Activated naive CD8-positive, alpha-beta T cell treated with anti-CD3 and anti-CD28 coated beads, Interleukin-2, amount 50 U/mL, for 24 hours (primary cell): ENCODE measurements around the gene KCNK18.
A peak's percentile ranks its signal among the peaks of the same experiment; 100 is the strongest.
"Not testable (repeated sequence)": the region's sequence is repeated elsewhere in the genome, so short reads cannot be mapped to it uniquely, and the experiment has no call there.

Experiments
- ATAC-seq: fragments of 150-1000 bp; cut with Tn5 transposase; one replicate; pipeline ENCODE4 v1.10.0; 2021
- DNase-seq: peaks from one replicate; pipeline ENCODE4 v3.0.0; 2021
- H3K27ac Mint-ChIP-seq: one replicate; pipeline ENCODE4 v1.8.0; 2021; ENCODE audit warnings: mild to moderate bottlenecking, mixed read lengths
- H3K27me3 Mint-ChIP-seq: one replicate; pipeline ENCODE4 v1.8.0; 2021; ENCODE audit warnings: mixed read lengths
- H3K36me3 Mint-ChIP-seq: one replicate; pipeline ENCODE4 v1.8.0; 2021; ENCODE audit warnings: low read depth, mixed read lengths
- H3K4me1 Mint-ChIP-seq: one replicate; pipeline ENCODE4 v1.8.0; 2021; ENCODE audit warnings: mixed read lengths
- H3K4me3 Mint-ChIP-seq: one replicate; pipeline ENCODE4 v1.8.0; 2021; ENCODE audit warnings: mild to moderate bottlenecking, moderate library complexity, mixed read lengths
- H3K9me3 Mint-ChIP-seq: one replicate; pipeline ENCODE4 v1.8.0; 2021; ENCODE audit warnings: mixed read lengths

The KCNK18 gene

GRCh38 chr10:117166418-117167345 is 30.6 kb upstream of the KCNK18 start:
- H3K4me1 Mint-ChIP-seq = peaks cover 33% of the 10 kb centered on the region
- DNase-seq (no peak), ATAC-seq (no peak)
- H3K4me3 Mint-ChIP-seq = no peak overlapping the region
- H3K27ac Mint-ChIP-seq = no peak overlapping the region
- no peaks in the 10 kb centered on the region for H3K9me3 Mint-ChIP-seq
- H3K27me3 Mint-ChIP-seq = peaks cover 84% of the 10 kb centered on the region
- peaks cover 2% of the 10 kb centered on the region for H3K36me3 Mint-ChIP-seq

DNA sequence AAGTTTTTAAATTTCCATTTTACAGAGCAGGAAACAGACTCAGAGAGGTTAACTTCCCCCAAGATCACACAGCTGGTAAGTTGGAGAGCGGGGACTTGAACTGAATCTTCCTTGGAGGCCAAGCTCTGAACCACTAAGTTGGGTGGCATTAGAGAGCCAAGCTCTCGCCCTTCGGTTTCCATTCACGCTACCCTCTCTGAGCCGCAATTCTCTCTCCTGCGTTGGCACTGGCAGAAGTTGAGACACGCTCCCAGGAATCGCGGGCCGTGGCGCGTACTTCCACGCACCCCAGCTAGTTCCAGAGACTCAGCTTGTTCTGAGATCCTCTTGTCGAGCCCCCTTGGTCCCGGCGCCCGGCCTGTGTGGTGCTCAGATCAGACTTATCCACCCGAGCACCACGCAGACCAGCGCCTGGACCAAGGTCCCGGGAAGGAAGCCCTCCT is 29.9 kb upstream of the KCNK18 start:
- H3K4me1 Mint-ChIP-seq = peaks cover 30% of the 10 kb centered on the region
- H3K27ac Mint-ChIP-seq = no peak overlapping the region
- H3K4me3 Mint-ChIP-seq = no peak overlapping the region
- no peak for DNase-seq
- peaks cover 2% of the 10 kb centered on the region for H3K36me3 Mint-ChIP-seq
- H3K9me3 Mint-ChIP-seq = no peaks in the 10 kb centered on the region
- no peak for ATAC-seq
- H3K27me3 Mint-ChIP-seq = peaks cover 83% of the 10 kb centered on the region

GRCh38 chr10:117167789-117168674 is 29.3 kb upstream of the KCNK18 start:
- DNase-seq (peak; percentile 77), ATAC-seq (peak; percentile 74)
- Mint-ChIP-seq H3K27ac (no peak overlapping the region), H3K27me3 (peaks cover 82% of the 10 kb centered on the region), H3K4me1 (peaks cover 26% of the 10 kb centered on the region), H3K9me3 (no peaks in the 10 kb centered on the region), H3K4me3 (peak overlapping the region; percentile 8), H3K36me3 (peaks cover 2% of the 10 kb centered on the region)

DNA sequence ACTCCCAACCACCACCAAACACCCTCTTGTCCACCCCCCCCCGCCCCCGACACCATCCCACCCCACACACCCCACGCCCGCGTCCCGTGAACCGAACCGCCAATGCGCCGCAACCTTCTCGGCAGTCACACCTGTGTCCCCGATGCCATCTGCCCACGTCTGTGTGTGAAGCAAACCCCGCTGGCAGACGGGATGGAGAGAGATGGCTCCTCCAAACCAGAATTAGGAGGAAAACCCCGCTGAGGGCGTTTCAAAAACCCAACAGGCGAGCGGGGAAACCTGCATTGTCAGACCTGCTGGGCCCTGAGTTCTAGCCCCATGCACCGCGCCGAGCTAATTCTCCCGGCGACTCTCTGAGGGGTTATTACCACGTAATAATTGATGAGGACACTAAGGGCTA is 28.6 kb upstream of the KCNK18 start:
- Mint-ChIP-seq H3K4me1 (peaks cover 26% of the 10 kb centered on the region), H3K4me3 (no peak overlapping the region), H3K9me3 (no peaks in the 10 kb centered on the region), H3K36me3 (peaks cover 2% of the 10 kb centered on the region), H3K27ac (no peak overlapping the region), H3K27me3 (peaks cover 89% of the 10 kb centered on the region)
- DNase-seq (no peak), ATAC-seq (no peak)

GRCh38 chr10:117169480-117169879 is 27.8 kb upstream of the KCNK18 start:
- H3K27me3 Mint-ChIP-seq = peaks cover 84% of the 10 kb centered on the region
- H3K4me3 Mint-ChIP-seq = no peak overlapping the region

GRCh38 chr10:117170244-117170643 is 27.0 kb upstream of the KCNK18 start:
- H3K4me3 Mint-ChIP-seq = no peak overlapping the region
- DNase-seq (no peak), ATAC-seq (no peak)
- H3K4me1 Mint-ChIP-seq = peaks cover 33% of the 10 kb centered on the region
- H3K9me3 Mint-ChIP-seq = no peaks in the 10 kb centered on the region
- peaks cover 2% of the 10 kb centered on the region for H3K36me3 Mint-ChIP-seq
- H3K27ac Mint-ChIP-seq = no peak overlapping the region
- peaks cover 78% of the 10 kb centered on the region for H3K27me3 Mint-ChIP-seq

More at GRCh38 chr10:117169480-117169879, 27.8 kb upstream of the KCNK18 start:
- DNase-seq (no peak), ATAC-seq (no peak)
- peaks cover 2% of the 10 kb centered on the region for H3K36me3 Mint-ChIP-seq
- peaks cover 26% of the 10 kb centered on the region for H3K4me1 Mint-ChIP-seq
- H3K9me3 Mint-ChIP-seq = no peaks in the 10 kb centered on the region
- H3K27ac Mint-ChIP-seq = no peak overlapping the region

DNA sequence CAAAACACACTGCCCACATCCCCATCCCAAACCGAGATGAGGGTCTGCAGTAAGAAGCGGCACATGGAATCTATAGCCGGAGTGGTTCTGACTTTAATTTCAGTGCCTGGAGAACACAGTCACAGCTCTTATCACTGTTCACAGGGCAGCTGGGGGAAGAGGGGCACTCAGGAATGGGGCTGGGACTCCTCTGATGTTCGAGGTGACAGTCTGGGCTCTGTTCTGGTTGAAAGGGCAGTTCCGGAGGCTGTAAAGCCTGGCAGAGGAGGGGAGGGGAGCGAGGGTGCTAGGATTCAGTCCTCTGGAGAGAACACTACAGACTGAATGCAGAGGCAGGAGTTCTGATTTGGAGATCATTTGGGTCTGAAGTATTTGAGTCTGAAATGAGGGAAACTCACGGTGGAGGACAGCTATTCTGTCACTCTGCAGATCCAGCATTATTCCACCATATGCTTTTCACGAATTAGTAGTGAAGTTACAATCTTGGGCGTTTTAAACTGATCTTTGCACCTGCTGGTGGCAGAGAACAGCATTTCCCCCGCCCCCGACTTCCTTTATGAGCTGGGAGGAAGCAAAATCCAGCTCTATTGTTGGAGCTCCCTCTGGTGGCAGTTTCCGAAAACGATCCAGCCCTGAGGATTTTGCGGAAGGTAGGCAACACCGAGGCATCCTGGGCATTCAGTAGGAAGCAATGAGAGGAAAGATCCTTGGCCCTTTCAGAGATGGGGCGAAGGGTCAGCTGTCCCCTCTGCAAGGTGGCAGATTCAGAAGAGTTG is 22.7 kb upstream of the KCNK18 start:
- ATAC-seq (peak; percentile 83), DNase-seq (peak; percentile 87)
- Mint-ChIP-seq H3K27me3 (peaks cover 38% of the 10 kb centered on the region), H3K4me1 (peaks cover 19% of the 10 kb centered on the region), H3K36me3 (no peaks in the 10 kb centered on the region), H3K9me3 (no peaks in the 10 kb centered on the region), H3K4me3 (peak overlapping the region; percentile 80), H3K27ac (no peak overlapping the region)

DNA sequence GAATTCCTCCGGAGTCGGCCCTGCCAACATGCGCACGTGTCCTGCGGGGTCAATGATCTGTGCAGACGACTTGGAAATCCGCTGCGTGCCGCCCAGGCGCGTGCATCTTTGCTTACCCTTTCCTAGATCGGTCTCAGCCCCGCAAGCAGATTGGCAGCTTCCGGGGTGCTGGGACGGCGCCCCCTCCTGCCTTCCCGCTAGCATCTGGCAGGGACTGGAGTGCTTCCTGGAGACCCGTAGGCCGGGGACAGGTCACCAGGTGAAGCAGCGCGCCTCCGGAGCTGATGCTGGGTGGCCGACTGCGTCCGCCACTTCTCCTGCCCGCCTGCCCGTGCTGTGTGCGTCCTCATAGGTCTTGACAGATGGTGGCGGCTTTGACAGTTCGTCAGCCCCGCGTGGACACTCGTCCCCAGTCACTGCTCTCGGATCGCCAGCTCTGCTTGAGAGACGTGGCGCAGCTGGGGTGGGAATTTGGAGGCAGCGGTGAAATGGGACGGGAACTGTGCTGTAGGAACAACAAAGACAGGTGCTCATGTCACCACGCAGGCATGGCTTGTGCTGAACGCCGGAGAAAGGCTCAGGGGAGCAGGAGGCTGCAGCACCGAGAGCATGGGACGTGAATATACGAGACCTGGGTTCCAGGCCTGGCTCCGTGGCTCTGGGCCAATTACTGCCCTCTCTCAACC is 21.9 kb upstream of the KCNK18 start:
- ATAC-seq = peak; percentile 42
- peak; percentile 9 for DNase-seq
- no peaks in the 10 kb centered on the region for H3K9me3 Mint-ChIP-seq
- peaks cover 19% of the 10 kb centered on the region for H3K4me1 Mint-ChIP-seq
- H3K27ac Mint-ChIP-seq = no peak overlapping the region
- peak overlapping the region; percentile 80 for H3K4me3 Mint-ChIP-seq
- H3K27me3 Mint-ChIP-seq = peaks cover 38% of the 10 kb centered on the region
- no peaks in the 10 kb centered on the region for H3K36me3 Mint-ChIP-seq

- Mint-ChIP-seq H3K27me3 (peaks cover 36% of the 10 kb centered on the region), H3K4me3 (peak overlapping the region; percentile 80), H3K27ac (no peak overlapping the region), H3K4me1 (peaks cover 19% of the 10 kb centered on the region), H3K9me3 (no peaks in the 10 kb centered on the region), H3K36me3 (no peaks in the 10 kb centered on the region)
- DNase-seq (peak; percentile 82), ATAC-seq (no peak)
Observed at GRCh38 chr10:117175901-117176534, 21.3 kb upstream of the KCNK18 start.

DNA sequence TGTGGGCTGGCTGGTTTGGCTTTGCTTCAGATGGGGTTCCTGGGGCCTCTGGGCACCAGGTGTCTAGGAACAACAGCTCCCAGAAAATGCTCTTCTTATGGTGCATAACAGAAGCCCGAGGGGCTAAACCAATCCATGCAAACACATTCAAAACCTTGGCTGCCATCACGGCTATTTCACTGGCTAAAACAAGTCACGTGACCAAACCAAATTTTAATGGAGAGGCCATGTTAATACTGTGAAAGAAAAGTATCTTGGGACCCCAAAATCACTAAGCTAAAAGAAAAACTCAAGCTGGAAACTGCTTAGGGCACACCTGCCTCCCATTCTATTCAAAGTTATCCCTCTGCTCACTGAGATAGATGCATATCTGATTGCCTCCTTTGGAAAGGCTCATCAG is 19.1 kb upstream of the KCNK18 start:
- peaks cover 19% of the 10 kb centered on the region for H3K27me3 Mint-ChIP-seq
- H3K36me3 Mint-ChIP-seq = no peaks in the 10 kb centered on the region
- no peak for ATAC-seq

DNA sequence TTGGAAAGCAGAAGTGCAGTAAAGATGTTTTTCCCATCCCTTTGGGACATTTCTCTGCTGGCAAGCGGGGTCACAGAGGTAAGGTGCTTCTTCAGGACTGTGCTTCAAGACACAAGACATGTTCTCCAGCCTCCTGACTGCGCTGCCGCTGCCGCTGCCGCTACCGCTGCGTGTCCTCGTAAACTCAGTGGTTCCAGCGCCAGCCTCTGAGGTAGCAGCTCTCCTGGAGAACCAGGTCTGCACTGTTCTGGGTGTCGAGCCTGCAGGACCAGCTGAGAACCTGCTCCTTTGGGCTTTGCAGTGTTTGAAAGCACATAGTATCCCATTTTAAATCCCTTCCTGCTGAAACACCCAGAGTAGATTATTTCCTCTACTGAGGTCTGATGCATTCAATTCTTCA is 13.0 kb upstream of the KCNK18 start:
- H3K9me3 Mint-ChIP-seq = peaks cover 3% of the 10 kb centered on the region
- H3K4me3 Mint-ChIP-seq = no peak overlapping the region
- no peaks in the 10 kb centered on the region for H3K36me3 Mint-ChIP-seq
- no peak for DNase-seq
- no peak overlapping the region for H3K27ac Mint-ChIP-seq
- ATAC-seq = no peak
- peaks cover 10% of the 10 kb centered on the region for H3K27me3 Mint-ChIP-seq
- H3K4me1 Mint-ChIP-seq = no peaks in the 10 kb centered on the region

More for the DNA sequence above, 19.1 kb upstream of the KCNK18 start:
- peaks cover 19% of the 10 kb centered on the region for H3K4me1 Mint-ChIP-seq
- no peak overlapping the region for H3K27ac Mint-ChIP-seq
- DNase-seq = no peak
- H3K4me3 Mint-ChIP-seq = no peak overlapping the region
- no peaks in the 10 kb centered on the region for H3K9me3 Mint-ChIP-seq

GRCh38 chr10:117184821-117185220 is 12.5 kb upstream of the KCNK18 start:
- DNase-seq = no peak
- H3K27ac Mint-ChIP-seq = no peak overlapping the region
- peaks cover 3% of the 10 kb centered on the region for H3K9me3 Mint-ChIP-seq
- ATAC-seq = no peak
- no peaks in the 10 kb centered on the region for H3K4me1 Mint-ChIP-seq
- H3K4me3 Mint-ChIP-seq = no peak overlapping the region
- H3K27me3 Mint-ChIP-seq = peaks cover 9% of the 10 kb centered on the region
- no peaks in the 10 kb centered on the region for H3K36me3 Mint-ChIP-seq

GRCh38 chr10:117185817-117186216 is 11.5 kb upstream of the KCNK18 start:
- not testable (repeated sequence) for ATAC-seq, H3K27ac Mint-ChIP-seq, H3K36me3 Mint-ChIP-seq, DNase-seq, H3K27me3 Mint-ChIP-seq, H3K4me3 Mint-ChIP-seq, H3K4me1 Mint-ChIP-seq, H3K9me3 Mint-ChIP-seq
